22Rv1 (cell line): ENCODE data around the gene ITPR1.

Experiments used
- CTCF ChIP-seq: fragments of 450-650 bp; IDR thresholded peaks from 2 replicates; pipeline ENCODE4 v1.5.1; 2017; ENCODE audit warnings: mild to moderate bottlenecking
- ZFX ChIP-seq: fragments of 450-650 bp; IDR thresholded peaks from 2 replicates; pipeline ENCODE4 v1.6.1; 2017; ENCODE audit warnings: antibody characterized with exemption, borderline replicate concordance

GRCh38 chr3:4744405-4745234, 251.5 kb downstream of the ITPR1 start:
- TF ChIP-seq CTCF (no peak), ZFX (no peak)
